ENCODE data around the gene FZD4.

DNA sequence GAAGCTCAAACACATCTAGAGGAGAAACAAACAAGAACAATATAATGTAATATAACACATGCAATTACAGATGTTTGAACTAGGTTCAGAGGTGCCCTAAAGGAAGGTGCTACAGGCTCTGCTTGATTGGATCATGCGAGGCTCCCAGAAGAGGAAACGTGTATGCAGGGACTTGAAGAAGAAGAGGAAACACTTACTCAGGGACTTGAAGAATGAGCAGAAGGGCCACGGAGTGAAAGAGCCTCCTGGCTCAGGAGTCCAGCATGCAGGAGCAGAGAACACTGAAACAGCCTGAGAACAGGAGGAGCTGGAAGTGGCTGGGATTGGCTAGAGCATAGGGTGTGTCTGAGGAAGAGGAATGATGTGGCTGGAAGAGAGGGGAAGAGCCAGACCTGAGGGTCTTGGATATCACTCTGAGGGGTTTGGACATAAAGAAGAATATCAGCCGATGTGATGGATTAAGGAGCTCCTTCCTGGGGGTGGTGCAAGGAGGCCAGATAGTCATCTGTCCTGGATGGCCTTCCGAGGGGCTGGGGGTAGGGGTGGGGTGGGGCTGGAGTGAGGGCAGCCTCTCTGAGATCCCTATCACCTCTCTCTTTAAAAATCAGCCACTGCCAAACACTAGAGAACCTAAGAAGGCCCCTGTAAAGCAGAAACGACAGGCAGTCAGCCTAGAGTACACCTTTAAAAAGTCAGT is 16.8 kb downstream of the FZD4 start:
- TF ChIP-seq POLR2A (IDR thresholded peaks at IDR 0.05; ENCODE audit: low read length) (no peak), GATA1 (IDR thresholded peaks at IDR 0.05; ENCODE audit: low read depth, low read length) (no peak)
